Prostate gland (tissue), 2 donors: ENCODE measurements around the gene DSE. TPM values are rescaled to one million over a fixed set of nuclear protein-coding genes. Genes with fewer than 3 reads are reported as not detected.

Experiments
- DNase-seq: peaks from one replicate; pipeline ENCODE4 v3.0.0-alpha.2; 2019; ENCODE audit warnings: low spot score
- H3K27ac ChIP-seq, 2 donors: fragments of 200-600 bp; sonication (generic); 2 replicates each; pipeline ENCODE4 v1.5.1; 2017 to 2019
- H3K27me3 ChIP-seq: fragments of 200-600 bp; sonication (generic); replicated peaks from 2 replicates; pipeline ENCODE4 v1.5.1; 2019; ENCODE audit not compliant: insufficient read depth
- H3K36me3 ChIP-seq, 2 donors: fragments of 200-600 bp; sonication (generic); 1 replicate in 1 of 2; 2 replicates in 1 of 2; pipeline versions ENCODE4 v1.5.1 to v1.8.1; 2017 to 2019
- H3K4me1 ChIP-seq: fragments of 200-600 bp; sonication (generic); replicated peaks from 2 replicates; pipeline ENCODE4 v1.5.1; 2019
- H3K4me3 ChIP-seq, 2 donors: fragments of 200-600 bp; sonication (generic); 2 replicates each; pipeline ENCODE4 v1.5.1; 2017 to 2019
- H3K9me3 ChIP-seq: fragments of 200-600 bp; sonication (generic); 2 replicates; pipeline ENCODE4 v1.5.1; 2017
- CTCF ChIP-seq, 4 experiments: fragments of 200-600 bp in 2 of 4; fragments of 450-650 bp in 2 of 4; sonication (generic) in 2 of 4; IDR thresholded peaks; 1 replicate in 3 of 4; 2 replicates in 1 of 4; pipeline ENCODE4 v1.5.1; 2016 to 2019; ENCODE audit warnings: antibody characterized with exemption in 4 of 4, mild to moderate bottlenecking in 2 of 4, moderate library complexity in 2 of 4
- POLR2A ChIP-seq: fragments of 450-650 bp; IDR thresholded peaks from one replicate; pipeline ENCODE4 v1.6.1; 2016; ENCODE audit warnings: antibody characterized with exemption, mild to moderate bottlenecking
- POLR2AphosphoS5 ChIP-seq: sonication (generic); formaldehyde crosslinking; IDR thresholded peaks from one replicate; pipeline ENCODE4 v1.6.1; 2017; ENCODE audit warnings: antibody characterized with exemption
- WGBS: methylation state at CpG from one replicate; pipeline ENCODE4 v1.1.5; 2018; 5-methylcytosine and 5-hydroxymethylcytosine counted together
- intact Hi-C: fragments of 100-400 bp; cut with DNase I; formaldehyde crosslinking; loops from one replicate; pipeline ENCODE4 v1.14.2; 2022
- total RNA-seq, 2 donors: library from RNA; depleted of rRNA; stranded (reverse); fragments of >200 nt; gene quantifications; one replicate each; pipeline ENCODE4 v1.1.0, GENCODE V29; 2016

DSE gene
- total RNA-seq, 2 donors from 2014 or later = 15.8 to 36.5 TPM

GRCh38 chr6:116483616-116484015 lies 112.9 kb downstream of the DSE start:
- TF ChIP-seq POLR2A = no peak
- no peak for TF ChIP-seq POLR2AphosphoS5
- no peak for TF ChIP-seq CTCF (IDR thresholded peaks at IDR 0.05)
- H3K9me3 ChIP-seq = no peaks in the 10 kb centered on the region
- H3K27me3 ChIP-seq = no peaks in the 10 kb centered on the region
- no peak overlapping the region for H3K4me3 ChIP-seq
- no peaks in the 10 kb centered on the region for H3K36me3 ChIP-seq
- DNase-seq = no peak
- WGBS = 29% methylated on average over 2 of the region's 2 CpGs
- intact Hi-C loops = no loop called here
- no peak overlapping the region for H3K27ac ChIP-seq
- H3K4me1 ChIP-seq = no peaks in the 10 kb centered on the region

- 76% methylated on average over 5 of the region's 5 CpGs for WGBS
- H3K27ac ChIP-seq = no peak overlapping the region
- no peaks in the 10 kb centered on the region for H3K27me3 ChIP-seq
- no peaks in the 10 kb centered on the region for H3K36me3 ChIP-seq
- TF ChIP-seq CTCF (IDR thresholded peaks at IDR 0.05) (no peak), POLR2AphosphoS5 (no peak), POLR2A (no peak)
- H3K4me3 ChIP-seq = no peak overlapping the region
- no peaks in the 10 kb centered on the region for H3K4me1 ChIP-seq
- intact Hi-C loops = no loop called here
- DNase-seq = no peak
- H3K9me3 ChIP-seq = no peaks in the 10 kb centered on the region
Measured at GRCh38 chr6:116485559-116486184, 114.9 kb downstream of the DSE start.

- no peaks in the 10 kb centered on the region for H3K9me3 ChIP-seq
- TF ChIP-seq POLR2A (no peak), POLR2AphosphoS5 (no peak), CTCF (IDR thresholded peaks at IDR 0.05) (no peak)
- intact Hi-C loops = no loop called here
- no peaks in the 10 kb centered on the region for H3K4me1 ChIP-seq
- H3K27ac ChIP-seq = no peak overlapping the region
- no peak overlapping the region for H3K4me3 ChIP-seq
- H3K27me3 ChIP-seq = no peaks in the 10 kb centered on the region
- no peak for DNase-seq
- WGBS = 77% methylated on average over 1 of the region's 1 CpG
- H3K36me3 ChIP-seq = no peaks in the 10 kb centered on the region
Measured at GRCh38 chr6:116491610-116492330, 121.0 kb downstream of the DSE start.

- Histone ChIP-seq H3K27ac (no peak overlapping the region), H3K27me3 (no peaks in the 10 kb centered on the region), H3K4me1 (no peaks in the 10 kb centered on the region), H3K36me3 (no peaks in the 10 kb centered on the region), H3K4me3 (no peak overlapping the region), H3K9me3 (no peaks in the 10 kb centered on the region)
- intact Hi-C loops = no loop called here
- TF ChIP-seq CTCF (IDR thresholded peaks at IDR 0.05) (no peak), POLR2A (no peak), POLR2AphosphoS5 (no peak)
- DNase-seq = no peak
- 80% methylated on average over 6 of the region's 6 CpGs for WGBS
Measured at GRCh38 chr6:116492331-116493067, 121.8 kb downstream of the DSE start.

Other genes starting within 250 kb of the DSE start
- not detected for gene COL10A1, start 244.8 kb upstream of the DSE start, total RNA-seq
- gene TSPYL4, start 116.9 kb upstream of the DSE start, total RNA-seq = 10 to 100 TPM; 26.0 to 33.7 TPM
- gene TSPYL1, start 91.0 kb upstream of the DSE start, total RNA-seq = 100 to 1,000 TPM; 112 to 159 TPM
- 1 to 10 TPM; 6.3 to 6.7 TPM for gene CALHM6, start 90.4 kb downstream of the DSE start, total RNA-seq
- gene CALHM5, start 140.7 kb downstream of the DSE start, total RNA-seq = 1 to 10 TPM in 1 of 2 donors, under 1 TPM in 1; 0.32 to 1.8 TPM
- not detected for gene TRAPPC3L, start 174.7 kb downstream of the DSE start, total RNA-seq
- under 1 TPM in 1 of 2 donors, not detected in 1; 0.57 TPM for gene CALHM4, start 182.8 kb downstream of the DSE start, total RNA-seq
- 10 to 100 TPM; 26.7 to 40.3 TPM for gene RWDD1, start 200.6 kb downstream of the DSE start, total RNA-seq
- gene RSPH4A, start 245.5 kb downstream of the DSE start, total RNA-seq = 1 to 10 TPM in 1 of 2 donors, under 1 TPM in 1; 0.23 to 1.5 TPM